Mucosa of rectum (tissue), 2 donors: Measurements from ENCODE around the gene NDUFS7.

Source experiments
- H3K27ac ChIP-seq, 2 donors: one replicate each; pipeline ENCODE4 v1.7.0; 2013; ENCODE audit warnings: inconsistent platforms in 2 of 2, low read depth in 2 of 2, low read length in 2 of 2
- H3K27me3 ChIP-seq, 2 donors: one replicate each; pipeline ENCODE4 v1.7.0; 2013; ENCODE audit warnings: low read length in 2 of 2; ENCODE audit not compliant: control insufficient read depth in 2 of 2, insufficient read depth in 2 of 2
- H3K36me3 ChIP-seq, 2 donors: one replicate each; pipeline ENCODE4 v1.7.0; 2013; ENCODE audit warnings: low read length in 2 of 2; ENCODE audit not compliant: control insufficient read depth in 2 of 2, insufficient read depth in 2 of 2
- H3K4me1 ChIP-seq, 2 donors: one replicate each; pipeline ENCODE4 v1.7.0; 2013; ENCODE audit warnings: low read length in 2 of 2, mild to moderate bottlenecking in 1 of 2; ENCODE audit not compliant: control insufficient read depth in 2 of 2, insufficient read depth in 2 of 2
- H3K4me3 ChIP-seq, 2 donors: one replicate each; pipeline ENCODE4 v1.7.0; 2013; ENCODE audit warnings: low read length in 2 of 2
- H3K9ac ChIP-seq, 2 donors: one replicate each; pipeline ENCODE4 v1.7.0; 2013; ENCODE audit warnings: low read length in 2 of 2, low read depth in 1 of 2, mild to moderate bottlenecking in 1 of 2
- H3K9me3 ChIP-seq, 2 donors: one replicate each; pipeline ENCODE4 v1.7.0; 2013; ENCODE audit warnings: low read length in 2 of 2; ENCODE audit not compliant: control insufficient read depth in 2 of 2
- donor health status: healthy.
- donor health status: Normal muscosa, but diverticular disease.

The NDUFS7 gene

DNA sequence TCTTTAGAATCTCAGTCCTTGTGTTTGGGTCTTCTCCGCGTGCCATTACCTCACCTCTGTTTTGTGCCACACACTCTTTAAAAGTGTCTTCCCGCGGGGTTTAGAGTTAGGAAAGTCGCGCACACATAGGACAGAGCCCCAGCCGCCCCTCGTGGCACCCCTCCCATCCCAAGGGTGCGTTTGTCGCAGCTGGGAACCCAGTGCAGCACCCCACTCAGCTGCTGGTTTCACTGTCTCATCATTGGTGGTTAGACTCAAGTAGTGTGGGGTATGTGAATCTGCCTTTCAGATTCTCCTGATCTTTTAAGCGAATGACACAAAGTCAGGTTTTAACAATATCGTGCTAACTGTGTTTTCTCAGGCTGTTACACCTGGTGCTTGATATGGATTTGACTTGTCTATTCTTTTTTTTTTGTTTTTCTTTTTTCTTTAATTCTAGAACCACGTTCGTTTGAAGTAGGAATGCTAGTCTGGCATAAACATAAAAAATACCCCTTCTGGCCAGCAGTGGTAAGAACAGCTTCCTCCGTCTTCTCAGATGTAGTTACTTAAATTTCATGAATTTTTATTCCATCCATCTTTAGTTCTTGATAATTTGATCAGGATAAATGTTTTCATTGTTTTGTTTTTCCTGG lies 19.5 kb upstream of the NDUFS7 start:
- Histone ChIP-seq H3K4me3 (no peak overlapping the region), H3K27me3 (no peaks in the 10 kb centered on the region), H3K27ac (no peak overlapping the region), H3K4me1 (peaks cover 0 to 7% of the 10 kb centered on the region in 2 donors), H3K36me3 (peaks cover 29 to 40% of the 10 kb centered on the region in 2 donors), H3K9ac (no peak overlapping the region), H3K9me3 (no peaks in the 10 kb centered on the region)

DNA sequence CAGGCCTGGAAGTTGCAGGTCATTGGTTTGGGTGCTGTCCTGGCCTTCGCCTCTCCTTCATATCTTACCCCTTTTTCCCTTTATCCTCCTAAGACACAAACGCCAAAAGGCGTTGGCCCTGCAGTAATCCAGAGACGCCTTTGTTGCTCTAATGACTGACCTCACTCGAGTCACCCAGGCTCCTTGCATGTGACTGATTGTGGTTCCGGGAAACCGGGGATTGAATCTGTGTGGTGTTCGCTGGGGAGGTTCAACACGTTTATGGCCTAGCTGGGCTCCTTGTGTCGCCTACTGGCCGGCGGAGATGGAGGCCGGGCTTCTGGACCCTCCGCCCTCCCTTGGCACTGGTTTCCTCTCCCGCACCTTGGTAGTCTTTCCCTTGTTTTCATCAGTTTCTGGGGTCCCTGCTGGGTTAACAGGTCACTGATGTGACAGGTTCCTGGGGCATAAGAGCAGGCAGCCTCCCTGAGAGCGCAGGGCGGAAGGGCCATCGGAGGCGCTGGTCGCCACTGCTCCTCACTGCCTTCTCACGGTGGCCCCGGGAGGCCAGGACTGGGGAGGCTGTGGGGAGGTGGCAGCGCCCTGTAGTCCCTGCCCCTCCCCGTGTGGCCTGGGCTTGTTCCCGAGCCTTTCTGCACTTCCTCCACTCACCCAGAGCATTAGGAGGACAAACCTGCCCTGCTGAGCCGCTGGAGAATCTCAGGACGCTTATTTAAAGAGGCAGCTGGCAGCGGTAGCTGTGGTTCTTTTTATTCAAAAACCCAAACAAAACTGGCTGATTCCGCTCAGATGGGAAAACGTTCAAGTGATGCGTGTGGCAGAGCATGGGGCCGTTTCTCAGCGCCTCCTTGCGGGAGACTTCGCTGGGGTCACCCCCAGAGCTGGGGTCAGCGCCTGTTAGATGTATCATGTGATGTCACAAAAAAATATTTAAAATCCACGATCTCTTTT lies 18.1 kb upstream of the NDUFS7 start:
- Histone ChIP-seq H3K27me3 (no peaks in the 10 kb centered on the region), H3K36me3 (peaks cover 34 to 41% of the 10 kb centered on the region in 2 donors), H3K9ac (no peak overlapping the region), H3K9me3 (no peaks in the 10 kb centered on the region), H3K4me1 (peaks cover 0 to 6% of the 10 kb centered on the region in 2 donors), H3K27ac (no peak overlapping the region), H3K4me3 (no peak overlapping the region)

DNA sequence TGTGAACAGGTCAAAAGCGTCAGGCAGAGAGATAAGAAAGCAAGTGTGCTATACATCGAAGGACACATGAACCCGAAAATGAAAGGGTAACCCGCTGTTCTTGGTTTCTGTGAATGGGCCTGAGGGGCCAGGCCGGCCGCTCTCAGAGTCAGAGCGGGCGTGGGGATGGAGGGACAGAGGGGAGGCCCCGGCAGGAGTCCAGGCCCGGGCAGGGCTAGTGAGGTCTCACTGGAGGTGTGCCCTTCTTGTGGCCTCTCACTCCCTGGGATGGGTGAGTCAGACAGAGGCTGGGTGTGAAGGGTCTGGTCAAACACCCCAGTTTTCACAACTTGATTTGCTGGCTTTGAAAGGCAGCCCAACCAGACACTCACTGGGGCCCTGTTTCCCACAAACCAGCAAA lies 17.4 kb upstream of the NDUFS7 start:
- H3K27me3 ChIP-seq: no peaks in the 10 kb centered on the region
- no peak overlapping the region for H3K27ac ChIP-seq
- peaks cover 0 to 4% of the 10 kb centered on the region in 2 donors for H3K4me1 ChIP-seq
- no peaks in the 10 kb centered on the region for H3K9me3 ChIP-seq
- H3K4me3 ChIP-seq: no peak overlapping the region
- peaks cover 37 to 48% of the 10 kb centered on the region in 2 donors for H3K36me3 ChIP-seq
- no peak overlapping the region for H3K9ac ChIP-seq

DNA sequence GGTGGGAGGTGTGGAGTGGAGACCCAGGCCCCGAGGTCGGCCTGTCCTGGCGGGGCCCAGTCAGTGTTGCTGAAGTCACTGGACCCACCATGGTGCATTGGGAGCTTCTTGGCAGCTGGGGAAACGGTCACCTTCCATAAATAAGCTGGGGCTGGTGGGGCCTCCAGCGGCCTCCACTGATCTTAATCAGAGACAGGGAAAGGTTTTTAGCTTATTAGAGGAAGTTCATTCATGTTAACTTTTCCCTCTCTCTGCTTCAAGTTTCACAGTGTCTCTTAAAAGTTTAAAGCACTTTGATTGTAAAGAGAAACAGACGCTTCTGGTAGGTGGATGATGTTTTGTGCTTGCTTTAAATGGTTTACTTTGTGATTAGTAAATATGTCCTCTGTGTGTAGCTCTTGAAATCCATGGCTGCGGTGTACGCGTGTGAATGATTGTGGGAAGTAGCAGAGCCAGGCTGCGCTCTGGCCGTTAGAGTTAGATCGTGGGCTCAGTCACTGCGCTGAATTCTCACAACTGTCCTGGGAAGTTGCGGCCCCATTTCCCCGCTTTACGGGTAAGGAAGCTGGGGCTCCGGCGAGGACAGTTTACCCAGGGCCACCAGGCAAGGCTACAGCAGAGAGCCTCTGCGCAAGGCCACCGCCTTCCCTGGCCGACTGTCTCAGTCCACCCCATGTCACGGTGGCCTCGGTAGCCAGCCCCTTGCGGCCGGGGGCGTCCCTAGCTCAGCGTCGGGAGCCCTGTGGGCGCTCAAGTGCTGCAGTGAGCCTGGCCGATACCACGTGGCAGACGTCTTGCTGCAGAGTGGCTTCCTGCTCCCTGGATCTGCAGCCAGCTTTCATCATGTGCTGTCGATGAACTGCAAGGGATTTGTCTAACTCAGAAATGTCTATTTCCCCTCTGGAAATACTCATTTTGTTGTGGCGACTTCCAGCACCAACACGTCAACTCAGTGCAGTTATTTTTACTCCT lies 16.5 kb upstream of the NDUFS7 start:
- Histone ChIP-seq H3K36me3 (peaks cover 39 to 50% of the 10 kb centered on the region in 2 donors), H3K9me3 (no peaks in the 10 kb centered on the region), H3K27me3 (no peaks in the 10 kb centered on the region), H3K4me3 (no peak overlapping the region), H3K27ac (peak overlapping the region in 1 of 2 donors; percentile 23), H3K4me1 (no peaks in the 10 kb centered on the region), H3K9ac (no peak overlapping the region)

- Histone ChIP-seq H3K9me3 (no peaks in the 10 kb centered on the region), H3K36me3 (peaks cover 43 to 50% of the 10 kb centered on the region in 2 donors)
These were observed 14.4 kb upstream of the NDUFS7 start for GRCh38 chr19:1369214-1369805.

GRCh38 chr19:1370579-1371361 lies 12.9 kb upstream of the NDUFS7 start:
- Histone ChIP-seq H3K4me1 (peaks cover 2 to 4% of the 10 kb centered on the region in 2 donors), H3K9ac (no peak overlapping the region), H3K36me3 (peaks cover 42 to 43% of the 10 kb centered on the region in 2 donors), H3K4me3 (no peak overlapping the region), H3K9me3 (no peaks in the 10 kb centered on the region), H3K27me3 (no peaks in the 10 kb centered on the region), H3K27ac (no peak overlapping the region)

More at GRCh38 chr19:1369214-1369805, 14.4 kb upstream of the NDUFS7 start:
- Histone ChIP-seq H3K9ac (no peak overlapping the region), H3K27me3 (no peaks in the 10 kb centered on the region), H3K4me1 (peaks cover 2 to 4% of the 10 kb centered on the region in 2 donors), H3K27ac (no peak overlapping the region), H3K4me3 (no peak overlapping the region)

DNA sequence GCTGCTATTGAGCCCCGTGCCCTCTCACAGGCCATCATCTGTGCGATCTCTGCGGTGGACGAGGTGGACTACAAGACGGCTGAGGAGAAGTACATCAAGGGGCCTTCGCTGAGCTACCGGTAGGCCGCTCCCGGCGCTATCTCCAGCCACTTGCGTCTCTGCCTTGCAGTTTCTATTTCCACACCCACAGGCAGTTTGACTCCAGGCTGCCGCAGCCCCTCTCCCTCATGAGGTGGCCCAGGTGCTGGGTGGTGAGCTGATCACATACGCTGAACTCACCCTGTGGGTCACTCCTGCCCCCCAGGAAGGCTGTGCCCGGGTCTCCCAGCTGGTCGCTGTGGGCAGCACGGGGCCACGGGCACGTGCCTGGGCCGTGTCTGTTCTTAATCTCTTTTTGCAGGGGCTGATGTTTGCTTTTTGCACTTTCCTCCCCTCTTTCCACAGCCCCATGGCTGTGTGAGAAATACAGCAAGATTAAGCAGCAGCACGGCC lies 10.6 kb upstream of the NDUFS7 start:
- H3K36me3 ChIP-seq: peaks cover 42 to 45% of the 10 kb centered on the region in 2 donors

DNA sequence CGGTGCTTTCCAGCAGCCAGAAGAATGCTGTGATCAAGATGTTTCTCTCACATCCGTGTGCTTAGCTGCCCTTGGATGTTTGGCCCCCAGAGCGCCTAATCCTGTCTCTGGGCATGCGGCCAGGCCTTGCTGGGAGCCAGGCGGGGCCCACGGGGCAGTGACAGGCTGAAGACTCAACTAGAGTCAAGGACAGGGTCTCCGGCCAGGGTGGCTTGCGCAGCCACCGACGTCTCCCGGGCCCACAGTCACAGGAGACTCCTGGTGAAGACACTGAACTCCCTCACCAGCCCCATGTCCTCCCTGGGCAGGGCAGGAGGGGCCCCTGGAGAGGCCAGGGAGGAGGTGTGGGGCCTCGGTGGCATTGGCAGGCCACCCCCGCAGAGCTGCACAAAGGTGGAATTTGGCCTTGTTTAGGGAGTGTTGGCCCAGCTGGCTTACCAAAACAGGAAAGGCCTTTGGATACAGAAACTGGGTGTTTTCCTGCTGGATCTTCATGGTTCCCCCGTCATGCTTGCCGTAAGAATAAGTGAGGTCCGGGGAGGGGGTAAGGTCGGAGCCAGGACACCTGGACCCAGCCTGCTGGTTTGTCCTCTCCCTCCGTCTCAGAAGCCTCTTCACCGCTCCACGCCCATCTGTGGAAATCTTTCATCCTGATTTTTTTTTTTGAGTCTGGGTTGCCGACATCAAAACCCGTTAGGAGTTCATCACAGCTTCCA lies 10.0 kb upstream of the NDUFS7 start:
- Histone ChIP-seq H3K4me1 (peaks cover 2 to 4% of the 10 kb centered on the region in 2 donors), H3K27ac (peak overlapping the region in 1 of 2 donors; percentile 43), H3K4me3 (no peak overlapping the region), H3K9ac (no peak overlapping the region), H3K36me3 (peaks cover 42 to 45% of the 10 kb centered on the region in 2 donors), H3K27me3 (no peaks in the 10 kb centered on the region), H3K9me3 (no peaks in the 10 kb centered on the region)

More for the DNA sequence above, 10.6 kb upstream of the NDUFS7 start:
- H3K27ac ChIP-seq: peak overlapping the region in 1 of 2 donors; percentile 24
- no peak overlapping the region for H3K4me3 ChIP-seq
- peaks cover 2 to 4% of the 10 kb centered on the region in 2 donors for H3K4me1 ChIP-seq
- H3K9me3 ChIP-seq: no peaks in the 10 kb centered on the region
- H3K27me3 ChIP-seq: no peaks in the 10 kb centered on the region
- H3K9ac ChIP-seq: no peak overlapping the region
